CD4-positive, alpha-beta memory T cell (primary cell): ENCODE results near the gene SEC23B. TPM values are rescaled to one million over a fixed set of nuclear protein-coding genes. Genes with fewer than 3 reads are reported as not detected.
A peak's percentile ranks its signal among the peaks of the same experiment; 100 is the strongest.

Source experiments
- CTCF ChIA-PET: fragments of 350-600 bp; sonication (Branson Sonifier 250); formaldehyde crosslinking; loops from one replicate; lab custom pipeline; 2021; ENCODE audit warnings: inconsistent platforms; ENCODE audit not compliant: partially characterized antibody; lab: Charles Lee
- POLR2A ChIA-PET: fragments of 350-600 bp; sonication (Branson Sonifier 250); formaldehyde crosslinking; loops from one replicate; lab custom pipeline; 2021; ENCODE audit not compliant: partially characterized antibody; lab: Charles Lee
- DNase-seq, 5 donors: peaks; one replicate each; pipeline versions ENCODE4 v3.0.0 to v3.0.0-alpha.2; 2020 to 2022; ENCODE audit warnings: mixed read lengths in 1 of 5
- H3K27ac ChIP-seq: one replicate; pipeline ENCODE4 v1.7.0; 2013; ENCODE audit warnings: low read depth, low read length
- H3K27me3 ChIP-seq: 2 replicates; pipeline ENCODE4 v1.7.0; 2013; ENCODE audit warnings: mild to moderate bottlenecking, low read length, moderate library complexity; ENCODE audit not compliant: insufficient read depth
- H3K36me3 ChIP-seq: 2 replicates; pipeline ENCODE4 v1.7.0; 2013; ENCODE audit warnings: mild to moderate bottlenecking, low read length, moderate library complexity; ENCODE audit not compliant: insufficient read depth
- H3K4me1 ChIP-seq: 2 replicates; pipeline ENCODE4 v1.7.0; 2013; ENCODE audit warnings: mild to moderate bottlenecking, low read length, moderate library complexity; ENCODE audit not compliant: insufficient read depth
- H3K4me3 ChIP-seq, 2 donors: one replicate each; pipeline ENCODE4 v1.7.0; 2013; ENCODE audit warnings: low read length in 2 of 2, mild to moderate bottlenecking in 1 of 2
- H3K9me3 ChIP-seq, 2 donors: one replicate each; pipeline ENCODE4 v1.7.0; 2013; ENCODE audit warnings: low read length in 2 of 2, control low read depth in 1 of 2; ENCODE audit not compliant: control insufficient read depth in 1 of 2
- H3K27ac Mint-ChIP-seq, 7 donors: one replicate each; pipeline ENCODE4 v1.8.0; 2020 to 2021; ENCODE audit warnings: mixed read lengths in 7 of 7, mild to moderate bottlenecking in 6 of 7, inconsistent platforms in 3 of 7, moderate library complexity in 3 of 7
- H3K27me3 Mint-ChIP-seq, 2 donors: one replicate each; pipeline ENCODE4 v1.8.0; 2020 to 2021; ENCODE audit warnings: mixed read lengths in 2 of 2
- H3K36me3 Mint-ChIP-seq, 2 donors: one replicate each; pipeline ENCODE4 v1.8.0; 2020 to 2021; ENCODE audit warnings: mixed read lengths in 2 of 2, inconsistent platforms in 1 of 2, mild to moderate bottlenecking in 1 of 2
- H3K4me1 Mint-ChIP-seq, 4 donors: one replicate each; pipeline ENCODE4 v1.8.0; 2020 to 2021; ENCODE audit warnings: mixed read lengths in 4 of 4, mild to moderate bottlenecking in 1 of 4
- H3K4me3 Mint-ChIP-seq, 8 donors: one replicate each; pipeline ENCODE4 v1.8.0; 2020 to 2021; ENCODE audit warnings: mixed read lengths in 8 of 8, mild to moderate bottlenecking in 7 of 8, moderate library complexity in 6 of 8, inconsistent platforms in 3 of 8
- H3K9me3 Mint-ChIP-seq, 8 donors: one replicate each; pipeline ENCODE4 v1.8.0; 2020 to 2021; ENCODE audit warnings: mixed read lengths in 8 of 8, mild to moderate bottlenecking in 5 of 8, inconsistent platforms in 3 of 8, moderate library complexity in 1 of 8
- intact Hi-C: fragments of 100-400 bp; cut with micrococcal nuclease; formaldehyde crosslinking; loops from one replicate; pipeline ENCODE4 v1.15.1; 2023
- polyA plus RNA-seq, 2 donors: library from polyadenylated mRNA; unstranded; fragments of 300-500 nt; fragmentation: Illumina TruSeq; gene quantifications; one replicate each; pipeline ENCODE4 v1.2.3, GENCODE V29; 2021
- total RNA-seq, 2 experiments: library from RNA; stranded (reverse); gene quantifications; one replicate each; pipeline ENCODE4 v1.2.3, GENCODE V29; 2021

SEC23B gene
- total and polyA plus RNA-seq, 4 experiments from 2014 or later: 46.8 to 65.4 (median 53.4) TPM

DNA sequence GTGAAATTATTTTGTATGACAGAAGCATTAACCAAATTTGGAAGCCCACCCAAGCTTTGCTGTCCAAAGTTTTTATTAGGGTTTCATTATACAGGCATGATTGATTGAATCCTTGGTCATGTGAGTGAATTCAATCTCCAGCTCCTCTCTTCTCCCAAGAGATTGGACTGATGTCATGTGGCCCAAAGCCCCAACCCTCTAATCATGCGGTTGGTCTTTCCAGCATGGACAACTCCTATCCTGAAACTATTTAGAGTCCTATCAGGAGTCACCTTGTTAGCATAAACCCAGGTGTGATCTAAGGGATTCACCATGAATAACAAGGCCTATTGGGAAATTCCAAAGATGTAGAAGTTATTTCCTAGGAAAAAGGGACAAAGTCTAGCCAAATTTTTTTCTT is 29.9 kb upstream of the SEC23B start:
- H3K4me3 Mint-ChIP-seq: no peak overlapping the region
- ChIA-PET CTCF (no interaction called here), POLR2A (interaction anchor here (1.3 kb wide), 1 partner anchor 29 kb away, joined by 3 read pairs; no protein-coding TSS in a partner anchor)
- intact Hi-C loops: no loop called here
- H3K27me3 Mint-ChIP-seq: no peaks in the 10 kb centered on the region
- peak overlapping the region in 2 of 7 donors; percentile 58 to 64 for H3K27ac Mint-ChIP-seq
- Histone ChIP-seq H3K36me3 (peaks cover 45% of the 10 kb centered on the region), H3K4me3 (no peak overlapping the region), H3K4me1 (no peaks in the 10 kb centered on the region), H3K27ac (no peak overlapping the region), H3K27me3 (no peaks in the 10 kb centered on the region), H3K9me3 (no peaks in the 10 kb centered on the region)
- peaks cover 46 to 73% of the 10 kb centered on the region in 2 donors for H3K36me3 Mint-ChIP-seq
- no peaks in the 10 kb centered on the region for H3K9me3 Mint-ChIP-seq
- H3K4me1 Mint-ChIP-seq: no peaks in the 10 kb centered on the region
- DNase-seq: no peak

DNA sequence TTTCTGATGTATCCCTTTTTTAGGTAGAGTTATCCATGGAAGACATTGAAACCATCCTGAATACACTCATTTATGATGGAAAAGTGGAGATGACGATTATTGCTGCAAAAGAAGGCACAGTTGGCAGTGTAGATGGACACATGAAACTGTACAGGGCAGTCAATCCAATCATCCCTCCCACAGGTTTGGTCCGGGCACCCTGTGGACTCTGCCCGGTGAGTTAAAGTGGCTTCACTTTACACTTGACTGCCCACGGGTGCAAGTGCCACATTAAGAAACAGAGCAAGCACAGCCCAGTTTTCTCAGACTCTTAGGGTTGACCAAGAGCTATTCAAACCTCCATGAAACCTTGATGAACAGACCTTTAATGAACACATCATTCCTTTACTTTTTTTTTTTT is 26.1 kb upstream of the SEC23B start:
- ChIA-PET CTCF (no interaction called here), POLR2A (interaction anchor here (1.1 kb wide), 1 partner anchor 14 kb away, joined by 7 read pairs; the partner anchor contains the start of genes DZANK1 and POLR3F)
- intact Hi-C loops: no loop called here
- Histone ChIP-seq H3K4me1 (no peaks in the 10 kb centered on the region), H3K27ac (no peak overlapping the region), H3K9me3 (no peaks in the 10 kb centered on the region), H3K27me3 (no peaks in the 10 kb centered on the region), H3K36me3 (peaks cover 26% of the 10 kb centered on the region), H3K4me3 (no peak overlapping the region)
- Mint-ChIP-seq H3K9me3 (no peaks in the 10 kb centered on the region), H3K27me3 (no peaks in the 10 kb centered on the region), H3K4me3 (peak overlapping the region in 1 of 8 donors; percentile 26), H3K4me1 (no peaks in the 10 kb centered on the region), H3K36me3 (peaks cover 29 to 70% of the 10 kb centered on the region in 2 donors), H3K27ac (no peak overlapping the region)
- DNase-seq: no peak

DNA sequence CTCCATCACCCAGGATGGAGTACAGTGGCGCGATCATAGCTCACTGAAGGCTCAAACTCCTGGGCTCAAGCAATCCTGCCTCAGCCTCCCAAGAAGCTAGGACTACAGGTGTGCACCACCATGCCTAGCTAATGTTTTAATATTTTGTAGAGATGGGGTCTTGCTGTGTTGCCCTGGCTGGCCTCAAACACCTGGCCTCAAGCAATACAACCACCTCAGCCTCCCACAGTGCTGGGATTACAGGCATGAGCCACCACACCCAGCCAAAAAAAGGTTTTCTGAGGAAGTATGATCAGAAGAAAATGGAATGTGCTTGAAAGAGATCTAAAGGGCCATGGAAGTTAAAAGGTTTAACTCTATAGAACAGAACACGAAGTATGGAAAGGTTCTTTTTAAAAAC is 19.4 kb upstream of the SEC23B start:
- H3K27ac Mint-ChIP-seq: no peak overlapping the region
- H3K27ac ChIP-seq: no peak overlapping the region
- H3K9me3 Mint-ChIP-seq: no peaks in the 10 kb centered on the region
- H3K36me3 Mint-ChIP-seq: peaks cover 28 to 65% of the 10 kb centered on the region in 2 donors
- no peaks in the 10 kb centered on the region for H3K9me3 ChIP-seq
- H3K36me3 ChIP-seq: peaks cover 12% of the 10 kb centered on the region
- intact Hi-C loops: no loop called here
- POLR2A ChIA-PET: no interaction called here
- no peak overlapping the region for H3K4me3 ChIP-seq
- DNase-seq: no peak
- H3K4me1 Mint-ChIP-seq: peaks cover 0 to under 1% (median 0%) of the 10 kb centered on the region in 4 donors
- H3K4me3 Mint-ChIP-seq: no peak overlapping the region
- CTCF ChIA-PET: no interaction called here
- H3K27me3 Mint-ChIP-seq: no peaks in the 10 kb centered on the region
- no peaks in the 10 kb centered on the region for H3K4me1 ChIP-seq
- H3K27me3 ChIP-seq: no peaks in the 10 kb centered on the region

DNA sequence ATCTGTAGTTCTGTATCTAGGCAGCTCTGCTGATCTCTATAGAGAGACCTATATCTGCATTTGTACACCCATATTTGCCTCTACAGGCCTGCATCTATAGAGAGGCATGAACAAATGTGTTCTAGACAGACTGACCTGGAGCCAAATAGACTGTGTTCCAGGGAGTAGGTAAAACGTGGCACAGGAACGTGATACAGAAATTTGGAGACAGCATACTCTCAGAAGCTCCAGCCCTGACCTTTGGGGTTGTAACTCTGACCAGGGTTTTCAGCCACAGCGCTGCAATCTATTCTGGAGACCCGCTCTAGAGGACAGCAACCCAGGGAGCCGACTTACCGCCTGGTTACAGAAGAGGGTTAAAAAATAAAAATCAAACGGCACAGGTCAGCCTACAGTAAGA is 11.7 kb upstream of the SEC23B start:
- Histone ChIP-seq H3K27me3 (no peaks in the 10 kb centered on the region), H3K4me1 (peaks cover 13% of the 10 kb centered on the region), H3K36me3 (peaks cover 7% of the 10 kb centered on the region), H3K27ac (peak overlapping the region; percentile 69), H3K4me3 (no peak overlapping the region), H3K9me3 (no peaks in the 10 kb centered on the region)
- Mint-ChIP-seq H3K27ac (peak overlapping the region; percentile 1 to 98 (median 81)), H3K9me3 (no peaks in the 10 kb centered on the region), H3K27me3 (no peaks in the 10 kb centered on the region), H3K36me3 (peaks cover 8 to 20% of the 10 kb centered on the region in 2 donors), H3K4me3 (peak overlapping the region; percentile 95 to 98 (median 97)), H3K4me1 (peaks cover 9 to 21% (median 15%) of the 10 kb centered on the region in 4 donors)
- ChIA-PET POLR2A (interaction anchor here (1.2 to 4.5 kb wide), 5 partner anchors 11 to 298 kb away, joined by 3 to 153 read pairs (median 7); partner anchors contain the start of genes DZANK1, POLR3F and SEC23B), CTCF (interaction anchor here (2.9 kb wide), 1 partner anchor 11 kb away, joined by 27 read pairs; the partner anchor contains the start of gene SEC23B)
- DNase-seq: no peak
- intact Hi-C loops: no loop called here

DNA sequence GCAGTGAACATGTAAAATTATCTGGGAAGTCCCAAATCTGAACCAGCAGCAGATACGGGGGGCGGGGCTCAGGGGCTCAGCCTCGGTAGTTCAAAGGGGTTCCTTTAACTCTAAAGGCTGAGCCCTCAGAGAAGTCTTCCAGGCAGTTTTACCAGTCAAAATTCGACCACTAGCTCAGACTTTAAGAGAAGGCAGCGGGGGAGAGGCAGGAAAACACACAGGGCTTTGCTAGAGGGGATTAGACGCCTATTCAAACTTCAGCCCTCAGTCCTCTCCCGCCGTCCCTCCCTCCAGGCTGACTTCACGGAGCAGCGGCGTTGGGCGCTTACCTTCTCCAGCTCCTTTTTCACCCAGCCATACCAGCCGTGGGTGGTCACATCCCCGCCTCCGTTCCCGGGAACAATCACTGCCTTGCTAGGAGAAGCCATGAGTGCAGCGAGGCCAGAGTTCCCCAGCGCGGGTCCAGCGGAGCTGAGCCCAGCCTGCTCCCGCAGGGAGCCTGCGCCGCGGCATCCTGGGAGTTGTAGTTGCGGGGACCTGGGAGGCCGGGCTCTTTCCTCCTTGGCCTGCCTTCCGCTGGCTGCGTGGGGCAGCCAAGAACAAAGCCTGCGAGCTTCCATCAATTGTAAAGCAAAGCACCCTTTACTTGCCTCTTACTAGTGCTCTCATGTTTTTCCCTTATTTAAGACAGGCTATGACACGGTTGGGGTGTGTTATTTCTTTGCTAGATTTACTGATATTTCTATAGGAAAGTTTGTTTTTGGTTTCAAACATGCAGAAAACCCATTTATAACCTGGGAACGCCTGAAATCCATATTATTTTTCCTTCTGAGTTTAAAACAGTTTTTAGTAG is 10.8 kb upstream of the SEC23B start, which contains the start of gene RBBP9:
TSS of gene RBBP9 (minus strand) at position 486 of the 853 bp plus-strand sequence. CDS start at position 428, 58 bp downstream.
- H3K9me3 ChIP-seq: no peaks in the 10 kb centered on the region
- H3K4me1 Mint-ChIP-seq: peaks cover 9 to 21% (median 15%) of the 10 kb centered on the region in 4 donors
- peak within 1 kb of the TSS; percentile 81 to 98 (median 96) for H3K27ac Mint-ChIP-seq
- peaks cover 8 to 17% of the 10 kb centered on the region in 2 donors for H3K36me3 Mint-ChIP-seq
- peak within 1 kb of the TSS; percentile 69 for H3K27ac ChIP-seq
- peaks cover 13% of the 10 kb centered on the region for H3K4me1 ChIP-seq
- peak within 1 kb of the TSS; percentile 95 to 98 (median 97) for H3K4me3 Mint-ChIP-seq
- peaks cover 7% of the 10 kb centered on the region for H3K36me3 ChIP-seq
- ChIA-PET CTCF (interaction anchor here (0.6 to 2.9 kb wide), 5 partner anchors 10 to 84 kb away, joined by 3 to 27 read pairs (median 4); partner anchors contain the start of genes DZANK1 and SEC23B), POLR2A (interaction anchor here (0.6 to 4.5 kb wide), 7 partner anchors 10 to 502 kb away, joined by 3 to 153 read pairs (median 6); partner anchors contain the start of genes DZANK1, POLR3F, SEC23B and SMIM26)
- H3K27me3 ChIP-seq: no peaks in the 10 kb centered on the region
- peaks cover 2 to 3% of the 10 kb centered on the region in 2 donors for H3K27me3 Mint-ChIP-seq
- intact Hi-C loops: loop anchor here (1.0 kb wide), 3 partner anchors 10 to 91 kb away; partner anchors contain the start of genes DTD1, DZANK1, POLR3F and SEC23B
- H3K4me3 ChIP-seq: peak within 1 kb of the TSS; percentile 53 to 71
- H3K9me3 Mint-ChIP-seq: no peaks in the 10 kb centered on the region
- DNase-seq: peak; percentile 69 to 77 (median 72)

DNA sequence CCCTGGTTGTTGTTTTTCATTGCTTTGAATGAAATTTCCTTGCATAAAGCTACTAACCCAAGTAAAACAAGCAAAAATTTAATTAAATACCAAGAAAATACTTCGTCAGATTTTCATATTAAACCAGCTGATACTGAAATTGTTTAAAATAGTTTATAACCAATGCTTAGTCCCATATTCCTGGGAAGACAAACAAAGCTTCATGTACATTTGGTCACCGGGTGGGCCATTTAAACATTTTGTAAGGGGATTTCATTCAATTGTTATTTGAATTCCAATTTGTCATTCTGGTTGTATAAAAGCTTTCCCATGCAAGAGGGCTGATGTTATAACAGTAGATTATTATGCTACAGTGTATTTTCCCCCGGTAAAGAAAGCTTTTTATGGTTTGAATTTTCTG is 10.1 kb upstream of the SEC23B start:
- H3K27ac Mint-ChIP-seq: peak overlapping the region; percentile 81 to 98 (median 96)
- peaks cover 3 to 4% of the 10 kb centered on the region in 2 donors for H3K27me3 Mint-ChIP-seq
- H3K4me3 Mint-ChIP-seq: peak overlapping the region; percentile 95 to 98 (median 97)
- Histone ChIP-seq H3K36me3 (peaks cover 7% of the 10 kb centered on the region), H3K4me1 (peaks cover 13% of the 10 kb centered on the region), H3K27me3 (no peaks in the 10 kb centered on the region), H3K4me3 (no peak overlapping the region), H3K27ac (peak overlapping the region; percentile 69), H3K9me3 (no peaks in the 10 kb centered on the region)
- H3K4me1 Mint-ChIP-seq: peaks cover 9 to 21% (median 15%) of the 10 kb centered on the region in 4 donors
- POLR2A ChIA-PET: interaction anchor here (0.6 to 4.5 kb wide), 6 partner anchors 9 to 502 kb away, joined by 3 to 153 read pairs (median 5); partner anchors contain the start of genes DZANK1, POLR3F, SEC23B and SMIM26
- DNase-seq: no peak
- CTCF ChIA-PET: interaction anchor here (1.2 to 2.9 kb wide), 3 partner anchors 9 to 85 kb away, joined by 3 to 27 read pairs (median 4); partner anchors contain the start of gene SEC23B
- no peaks in the 10 kb centered on the region for H3K9me3 Mint-ChIP-seq
- peaks cover 8 to 10% of the 10 kb centered on the region in 2 donors for H3K36me3 Mint-ChIP-seq
- intact Hi-C loops: loop anchor here (1.0 kb wide), 3 partner anchors 10 to 91 kb away; partner anchors contain the start of genes DTD1, DZANK1, POLR3F and SEC23B
